Smooth muscle cell (in vitro differentiated cells): ENCODE data around the gene TNFSF18. TPM values are rescaled to one million over a fixed set of nuclear protein-coding genes. Genes with fewer than 3 reads are reported as not detected.

Experiments
- DNase-seq: peaks from one replicate; lab custom pipeline; 2025; ENCODE audit not compliant: unreplicated experiment; lab: John Stamatoyannopoulos, UW
- H2AFZ ChIP-seq: fragments of 200-600 bp; sonication (generic); 2 replicates; pipeline ENCODE4 v1.6.0; 2016; ENCODE audit warnings: antibody characterized with exemption, low read depth, mild to moderate bottlenecking
- H3F3A ChIP-seq: fragments of 200-600 bp; sonication (generic); 2 replicates; pipeline ENCODE4 v1.6.0; 2017; ENCODE audit warnings: antibody characterized with exemption, low read depth
- H3K27ac ChIP-seq: fragments of 200-600 bp; sonication (generic); 2 replicates; pipeline ENCODE4 v1.5.1; 2016; ENCODE audit warnings: low read depth, mild to moderate bottlenecking
- H3K27me3 ChIP-seq: fragments of 200-600 bp; sonication (generic); 2 replicates; pipeline ENCODE4 v1.6.1; 2016; ENCODE audit warnings: low read depth, mild to moderate bottlenecking
- H3K36me3 ChIP-seq: fragments of 200-600 bp; sonication (generic); 2 replicates; pipeline ENCODE4 v1.5.1; 2016; ENCODE audit warnings: low read depth
- H3K4me1 ChIP-seq: fragments of 200-600 bp; sonication (generic); 2 replicates; pipeline ENCODE4 v1.5.1; 2016; ENCODE audit warnings: low read depth
- H3K4me2 ChIP-seq: fragments of 200-600 bp; sonication (generic); 2 replicates; pipeline ENCODE4 v1.6.0; 2016; ENCODE audit warnings: mild to moderate bottlenecking
- H3K4me3 ChIP-seq: fragments of 200-600 bp; sonication (generic); 2 replicates; pipeline ENCODE4 v1.5.1; 2016; ENCODE audit warnings: mild to moderate bottlenecking
- H3K79me2 ChIP-seq: fragments of 200-600 bp; sonication (generic); 2 replicates; pipeline ENCODE4 v1.6.0; 2016; ENCODE audit warnings: low read depth, mild to moderate bottlenecking
- H3K9ac ChIP-seq: fragments of 200-600 bp; sonication (generic); 2 replicates; pipeline ENCODE4 v1.6.0; 2016; ENCODE audit warnings: low read depth
- H3K9me3 ChIP-seq: fragments of 200-600 bp; sonication (generic); replicated peaks from 2 replicates; pipeline ENCODE4 v1.5.1; 2016; ENCODE audit warnings: low read depth
- H4K20me1 ChIP-seq: fragments of 200-600 bp; sonication (generic); 2 replicates; pipeline ENCODE4 v1.6.0; 2016; ENCODE audit warnings: low read depth
- CTCF ChIP-seq: fragments of 200-600 bp; sonication (generic); IDR thresholded peaks from 2 replicates; pipeline ENCODE4 v1.5.1; 2017; ENCODE audit warnings: borderline replicate concordance, mild to moderate bottlenecking, antibody characterized with exemption; ENCODE audit not compliant: insufficient read depth, poor library complexity, severe bottlenecking
- WGBS: methylation state at CpG from one replicate; pipeline ENCODE4 v1.1.7; 2016; ENCODE audit warnings: low lambda C conversion rate; 5-methylcytosine and 5-hydroxymethylcytosine counted together
- polyA plus RNA-seq: library from polyadenylated mRNA; unstranded; fragments of >200 nt; fragmentation: Nextera tagmentation; extraction: Ambion mirVana; gene quantifications from 2 replicates; pipeline ENCODE4 v1.2.1, GENCODE V29; 2016
- total RNA-seq: library from RNA; depleted of rRNA; stranded (reverse); fragments of >200 nt; gene quantifications from 2 replicates; pipeline ENCODE4 v1.2.3, GENCODE V29; 2014

TNFSF18 gene
- total RNA-seq (not detected in 2 replicates), polyA plus RNA-seq (0.23 TPM in 1 of 2 replicates, not detected in the other)

GRCh38 chr1:173050865-173051264 lies at the start of gene TNFSF18:
Gene TNFSF18 (minus strand): TSS chr1:173050941. CDS start chr1:173050896, 45 bp downstream.
- H2AFZ ChIP-seq: no peak within 1 kb of the TSS
- no peaks in the 10 kb centered on the region for H3K36me3 ChIP-seq
- WGBS: 79% methylated on average over 4 of the region's 4 CpGs
- H3K79me2 ChIP-seq: no peaks in the 10 kb centered on the region
- no peaks in the 10 kb centered on the region for H3K27me3 ChIP-seq
- no peaks in the 10 kb centered on the region for H3F3A ChIP-seq
- no peaks in the 10 kb centered on the region for H4K20me1 ChIP-seq
- no peak within 1 kb of the TSS for H3K27ac ChIP-seq
- DNase-seq: no peak
- no peak within 1 kb of the TSS for H3K9ac ChIP-seq
- H3K4me1 ChIP-seq: no peaks in the 10 kb centered on the region
- TF ChIP-seq CTCF: no peak
- no peak within 1 kb of the TSS for H3K4me3 ChIP-seq
- H3K9me3 ChIP-seq: no peaks in the 10 kb centered on the region
- no peak within 1 kb of the TSS for H3K4me2 ChIP-seq

- WGBS: 72% methylated on average over 2 of the region's 2 CpGs
- TF ChIP-seq CTCF: no peak
These were observed 48.4 kb upstream of the TNFSF18 start for GRCh38 chr1:173099166-173099565.

GRCh38 chr1:173098117-173098516 lies 47.4 kb upstream of the TNFSF18 start:
- H3K9ac ChIP-seq: no peak overlapping the region
- no peak overlapping the region for H3K4me3 ChIP-seq
- no peak overlapping the region for H2AFZ ChIP-seq
- TF ChIP-seq CTCF: no peak
- H3K27ac ChIP-seq: no peak overlapping the region
- H3K4me2 ChIP-seq: no peak overlapping the region
- no peaks in the 10 kb centered on the region for H3K36me3 ChIP-seq
- H4K20me1 ChIP-seq: no peaks in the 10 kb centered on the region
- DNase-seq: no peak
- no peaks in the 10 kb centered on the region for H3K4me1 ChIP-seq
- no peaks in the 10 kb centered on the region for H3K79me2 ChIP-seq
- H3K27me3 ChIP-seq: no peaks in the 10 kb centered on the region
- no peaks in the 10 kb centered on the region for H3K9me3 ChIP-seq
- no peaks in the 10 kb centered on the region for H3F3A ChIP-seq

More at GRCh38 chr1:173099166-173099565, 48.4 kb upstream of the TNFSF18 start:
- Histone ChIP-seq H3K4me2 (no peak overlapping the region), H4K20me1 (no peaks in the 10 kb centered on the region), H3K9me3 (no peaks in the 10 kb centered on the region), H3K27me3 (no peaks in the 10 kb centered on the region), H3K79me2 (no peaks in the 10 kb centered on the region), H3K27ac (no peak overlapping the region), H3K9ac (no peak overlapping the region), H2AFZ (no peak overlapping the region), H3K4me1 (no peaks in the 10 kb centered on the region), H3F3A (no peaks in the 10 kb centered on the region), H3K36me3 (no peaks in the 10 kb centered on the region), H3K4me3 (no peak overlapping the region)
- DNase-seq: no peak

GRCh38 chr1:173097001-173097400 lies 46.3 kb upstream of the TNFSF18 start:
- Histone ChIP-seq H3K27ac (no peak overlapping the region), H3F3A (no peaks in the 10 kb centered on the region), H3K9me3 (no peaks in the 10 kb centered on the region), H4K20me1 (no peaks in the 10 kb centered on the region), H3K27me3 (no peaks in the 10 kb centered on the region), H2AFZ (no peak overlapping the region), H3K9ac (no peak overlapping the region), H3K4me3 (no peak overlapping the region), H3K4me2 (no peak overlapping the region), H3K36me3 (no peaks in the 10 kb centered on the region), H3K79me2 (no peaks in the 10 kb centered on the region), H3K4me1 (no peaks in the 10 kb centered on the region)
- DNase-seq: no peak
- TF ChIP-seq CTCF: no peak
- WGBS: 90% methylated on average over 1 of the region's 1 CpG
